GM19397 (cell line): ENCODE data around the gene GPAM.
A peak's percentile ranks its signal among the peaks of the same experiment; 100 is the strongest.
"Not testable (repeated sequence)": the region's sequence is repeated elsewhere in the genome, so short reads cannot be mapped to it uniquely, and the experiment has no call there.

Experiments
- ATAC-seq: cut with Tn5 transposase; IDR thresholded peaks from one replicate; pipeline ENCODE4 v1.9.1; 2021; ENCODE audit warnings: mild to moderate bottlenecking, moderate library complexity; ENCODE audit not compliant: unreplicated experiment

The GPAM gene

GRCh38 chr10:112216966-112217365, 33.4 kb upstream of the GPAM start:
- ATAC-seq, result no peak

GRCh38 chr10:112216151-112216550, 32.6 kb upstream of the GPAM start:
- no peak for ATAC-seq

- ATAC-seq, result no peak
These were observed 31.8 kb upstream of the GPAM start for GRCh38 chr10:112215342-112215774.

- no peak for ATAC-seq
These were observed 30.8 kb upstream of the GPAM start for GRCh38 chr10:112214298-112214926.

GRCh38 chr10:112213836-112214235, 30.3 kb upstream of the GPAM start:
- no peak for ATAC-seq

GRCh38 chr10:112213098-112213823, 29.7 kb upstream of the GPAM start:
- ATAC-seq, result no peak

GRCh38 chr10:112210666-112211065, 27.1 kb upstream of the GPAM start:
- ATAC-seq, result no peak

GRCh38 chr10:112209684-112210131, 26.1 kb upstream of the GPAM start:
- no peak for ATAC-seq

GRCh38 chr10:112208997-112209396, 25.4 kb upstream of the GPAM start:
- no peak for ATAC-seq

GRCh38 chr10:112208292-112208691, 24.7 kb upstream of the GPAM start:
- no peak for ATAC-seq

- ATAC-seq, result peak; percentile 54
These were observed 19.9 kb upstream of the GPAM start for GRCh38 chr10:112203328-112204076.

- ATAC-seq, result peak; percentile 78
These were observed 19.1 kb upstream of the GPAM start for GRCh38 chr10:112202561-112203241.

- no peak for ATAC-seq
These were observed 18.5 kb upstream of the GPAM start for GRCh38 chr10:112202076-112202475.

GRCh38 chr10:112201334-112201733, 17.8 kb upstream of the GPAM start:
- no peak for ATAC-seq

GRCh38 chr10:112200259-112200658, 16.7 kb upstream of the GPAM start:
- ATAC-seq, result not testable (repeated sequence)

- not testable (repeated sequence) for ATAC-seq
These were observed 14.1 kb upstream of the GPAM start for GRCh38 chr10:112197662-112198061.

GRCh38 chr10:112195224-112195623, 11.7 kb upstream of the GPAM start:
- ATAC-seq, result no peak

- ATAC-seq, result no peak
These were observed 8.2 kb upstream of the GPAM start for GRCh38 chr10:112191791-112192190.

- no peak for ATAC-seq
These were observed 7.6 kb upstream of the GPAM start for GRCh38 chr10:112191041-112191590.

GRCh38 chr10:112189465-112189864, 5.9 kb upstream of the GPAM start:
- no peak for ATAC-seq

- ATAC-seq, result no peak
These were observed 4.0 kb upstream of the GPAM start for GRCh38 chr10:112187527-112187926.
